IMR-90 (cell line): Measurements from ENCODE around the gene ZBTB8OS. TPM values are rescaled to one million over a fixed set of nuclear protein-coding genes. Genes with fewer than 3 reads are reported as not detected.
A peak's percentile ranks its signal among the peaks of the same experiment; 100 is the strongest.

ENCODE experiments used
- ATAC-seq: fragments of 200-7000 bp; cut with Tn5 transposase; 2 replicates; pipeline ENCODE4 v1.9.1; 2020; ENCODE audit warnings: low read depth, mild to moderate bottlenecking, moderate library complexity
- BruUV-seq: library from RNA; stranded (reverse); fragments of 400-500 nt; replicated peaks from 2 replicates; lab custom pipeline; 2021; lab: Mats Ljungman, UMichigan
- CTCF ChIA-PET: fragments of 300-600 bp; formaldehyde crosslinking; extraction: SDS; loops from one replicate; lab custom pipeline; 2021; ENCODE audit warnings: antibody characterized with exemption; lab: Yijun Ruan, JAX
- POLR2A ChIA-PET: fragments of 300-600 bp; sonication (Branson Sonifier 250); formaldehyde crosslinking; loops from one replicate; lab custom pipeline; 2022; ENCODE audit warnings: antibody characterized with exemption; ENCODE audit not compliant: unreplicated experiment; lab: Charles Lee
- DNase-seq: peaks from one replicate; pipeline ENCODE4 v3.0.0; 2013
- H2AFZ ChIP-seq: replicated peaks from 2 replicates; pipeline ENCODE3; 2013; ENCODE audit warnings: low read length, mild to moderate bottlenecking; ENCODE audit not compliant: poor library complexity
- H2AK5ac ChIP-seq: 2 replicates; pipeline ENCODE4 v1.6.1; 2013; ENCODE audit warnings: low read depth, low read length, inconsistent platforms
- H2AK9ac ChIP-seq: replicated peaks from 2 replicates; pipeline ENCODE3; 2013; ENCODE audit warnings: mild to moderate bottlenecking, low read depth, low read length, moderate library complexity; ENCODE audit not compliant: poor library complexity
- H2BK120ac ChIP-seq: 2 replicates; pipeline ENCODE4 v1.6.1; 2013; ENCODE audit warnings: low read depth, low read length, inconsistent platforms
- H2BK15ac ChIP-seq: 3 replicates; pipeline ENCODE4 v1.6.1; 2013; ENCODE audit warnings: low read depth, low read length, inconsistent platforms
- H2BK20ac ChIP-seq: 2 replicates; pipeline ENCODE4 v1.6.1; 2013; ENCODE audit warnings: low read depth, mild to moderate bottlenecking, inconsistent platforms, low read length, moderate library complexity
- H2BK5ac ChIP-seq: 2 replicates; pipeline ENCODE4 v1.6.1; 2013; ENCODE audit warnings: mild to moderate bottlenecking, low read depth, low read length, inconsistent platforms; ENCODE audit not compliant: poor library complexity, severe bottlenecking
- H3K14ac ChIP-seq: replicated peaks from 2 replicates; pipeline ENCODE4 v1.6.1; 2013; ENCODE audit warnings: low read depth, low read length, inconsistent platforms
- H3K18ac ChIP-seq: 2 replicates; pipeline ENCODE4 v1.6.1; 2013; ENCODE audit warnings: low read depth, low read length, control low read depth
- H3K23ac ChIP-seq: 2 replicates; pipeline ENCODE4 v1.6.1; 2013; ENCODE audit warnings: low read depth, low read length, inconsistent platforms
- H3K27ac ChIP-seq: 2 replicates; pipeline ENCODE4 v1.5.1; 2013; ENCODE audit warnings: mild to moderate bottlenecking, control low read depth, low read length; ENCODE audit not compliant: insufficient read depth
- H3K27me3 ChIP-seq: 2 replicates; pipeline ENCODE4 v1.6.1; 2013; ENCODE audit warnings: low read length; ENCODE audit not compliant: control insufficient read depth, insufficient read depth
- H3K36me3 ChIP-seq: 2 replicates; pipeline ENCODE4 v1.6.1; 2013; ENCODE audit warnings: low read length, mixed read lengths; ENCODE audit not compliant: control insufficient read depth, insufficient read depth
- H3K4ac ChIP-seq: 2 replicates; pipeline ENCODE4 v1.6.1; 2013; ENCODE audit warnings: low read depth, low read length, inconsistent platforms
- H3K4me1 ChIP-seq: 2 replicates; pipeline ENCODE4 v1.6.1; 2013; ENCODE audit warnings: low read length, mixed read lengths; ENCODE audit not compliant: control insufficient read depth, insufficient read depth
- H3K4me2 ChIP-seq: 2 replicates; pipeline ENCODE4 v1.6.1; 2013; ENCODE audit warnings: low read depth, mild to moderate bottlenecking, control low read depth, low read length, moderate library complexity
- H3K4me3 ChIP-seq: 2 replicates; pipeline ENCODE4 v1.5.1; 2013; ENCODE audit warnings: low read depth, mild to moderate bottlenecking, control low read depth, low read length, moderate library complexity; ENCODE audit not compliant: insufficient read depth
- H3K56ac ChIP-seq: 2 replicates; pipeline ENCODE4 v1.6.1; 2013; ENCODE audit warnings: low read length, inconsistent platforms; ENCODE audit not compliant: insufficient read depth; ENCODE audit errors: extremely low read depth
- H3K79me1 ChIP-seq, 2 experiments: 2 replicates each; pipeline ENCODE4 v1.6.1; 2013; ENCODE audit warnings: low read length in 2 of 2, inconsistent platforms in 1 of 2, low read depth in 1 of 2
- H3K9ac ChIP-seq: 2 replicates; pipeline ENCODE4 v1.6.1; 2013; ENCODE audit warnings: low read depth, low read length, control low read depth
- H3K9me1 ChIP-seq: 2 replicates; pipeline ENCODE4 v1.6.1; 2013; ENCODE audit warnings: low read length, inconsistent platforms; ENCODE audit not compliant: insufficient read depth
- H3K9me3 ChIP-seq: 2 replicates; pipeline ENCODE4 v1.6.1; 2013; ENCODE audit warnings: low read length; ENCODE audit not compliant: control insufficient read depth, insufficient read depth
- H4K20me1 ChIP-seq: 2 replicates; pipeline ENCODE4 v1.6.1; 2013; ENCODE audit warnings: low read length, inconsistent platforms; ENCODE audit not compliant: insufficient read depth
- H4K5ac ChIP-seq: 2 replicates; pipeline ENCODE4 v1.6.1; 2013; ENCODE audit warnings: mild to moderate bottlenecking, low read depth, low read length, control low read depth
- H4K8ac ChIP-seq, 2 experiments: 2 replicates each; pipeline ENCODE4 v1.6.1; 2013; ENCODE audit warnings: low read depth in 2 of 2, low read length in 2 of 2, control low read depth in 1 of 2, inconsistent platforms in 1 of 2
- H4K91ac ChIP-seq: 2 replicates; pipeline ENCODE4 v1.6.1; 2013; ENCODE audit warnings: low read depth, low read length, inconsistent platforms; ENCODE audit not compliant: insufficient read depth
- CTCF ChIP-seq: conservative IDR thresholded peaks from 2 replicates; pipeline ENCODE4 v1.5.1; 2012; ENCODE audit warnings: mild to moderate bottlenecking, low read depth, low read length, improper control_type of control experiment
- FOS ChIP-seq: fragments of 150-350 bp; IDR thresholded peaks from 2 replicates; pipeline ENCODE4 v1.6.1; 2016; ENCODE audit warnings: low read depth, low read length
- MAFK ChIP-seq: IDR thresholded peaks from 2 replicates; pipeline ENCODE4 v1.6.1; 2012; ENCODE audit warnings: low read depth, low read length, improper control_type of control experiment
- NFE2L2 ChIP-seq: fragments of 150-350 bp; IDR thresholded peaks from 2 replicates; pipeline ENCODE4 v1.6.1; 2016; ENCODE audit warnings: low read depth, mild to moderate bottlenecking, low read length
- POLR2A ChIP-seq: IDR thresholded peaks from 2 replicates; pipeline ENCODE4 v1.6.1; 2012; ENCODE audit warnings: mild to moderate bottlenecking, low read depth, low read length
- RAD21 ChIP-seq: IDR thresholded peaks from 2 replicates; pipeline ENCODE4 v1.6.1; 2012; ENCODE audit warnings: low read length, improper control_type of control experiment
- RCOR1 ChIP-seq: IDR thresholded peaks from 2 replicates; pipeline ENCODE4 v1.6.1; 2012; ENCODE audit warnings: mild to moderate bottlenecking, low read length, improper control_type of control experiment; ENCODE audit not compliant: insufficient replicate concordance
- SMC3 ChIP-seq: fragments of 150-350 bp; IDR thresholded peaks from 2 replicates; pipeline ENCODE4 v1.6.1; 2016; ENCODE audit warnings: low read depth, mild to moderate bottlenecking, antibody characterized with exemption, low read length, moderate library complexity
- WGBS, 2 experiments: methylation state at CpG; one replicate each; pipeline versions ENCODE4 v1.1.5 to v1.1.7; 2013; ENCODE audit warnings: missing lambda C conversion rate in 2 of 2; ENCODE audit not compliant: insufficient read length in 1 of 2; ENCODE audit errors: extremely low coverage in 2 of 2; 5-methylcytosine and 5-hydroxymethylcytosine counted together
- dilution Hi-C: fragments of 300-500 bp; cut with HindIII; formaldehyde crosslinking; loops from one replicate; pipeline ENCODE4 v1.14.3; 2018; ENCODE audit warnings: low sequenced_read_pairs; ENCODE audit not compliant: unreplicated experiment
- in situ Hi-C: fragments of 300-500 bp; cut with MboI; formaldehyde crosslinking; loops from 3 replicates; pipeline ENCODE4 v1.14.3; 2019; ENCODE audit warnings: low sequenced_read_pairs, inconsistent platforms, mixed read lengths
- intact Hi-C: fragments of 100-400 bp; cut with micrococcal nuclease; formaldehyde crosslinking; loops from 2 replicates; pipeline ENCODE4 v1.10.0; 2022
- polyA plus RNA-seq, 3 experiments: library from polyadenylated mRNA; depleted of rRNA; stranded (reverse); fragments of >200 nt; gene quantifications; 2 replicates each; pipeline ENCODE4 v1.2.3, GENCODE V29; 2012; ENCODE audit warnings: low replicate concordance in 1 of 3
- total RNA-seq: library from RNA; depleted of rRNA; stranded (reverse); fragments of >200 nt; gene quantifications from 2 replicates; pipeline ENCODE4 v1.2.3, GENCODE V29; 2012

ZBTB8OS gene
- total and polyA plus RNA-seq, 2 of the 4 experiments (the other 2 are of a cell fraction) = 31.0 to 43.5 TPM

GRCh38 chr1:32639489-32640075 lies 10.8 kb downstream of the ZBTB8OS start:
- no peak for TF ChIP-seq RCOR1
- TF ChIP-seq MAFK = no peak
- no peak for TF ChIP-seq NFE2L2
- no peak for TF ChIP-seq FOS
- TF ChIP-seq CTCF = no peak
- no peak for TF ChIP-seq RAD21
- TF ChIP-seq POLR2A = no peak
- no peak for TF ChIP-seq SMC3
- dilution Hi-C loops (no loop called here), intact Hi-C loops (no loop called here), in situ Hi-C loops (no loop called here)
- H2AK9ac ChIP-seq = no peak overlapping the region
- H3K4me2 ChIP-seq = no peak overlapping the region
- no peak overlapping the region for H3K18ac ChIP-seq
- no peak overlapping the region for H4K5ac ChIP-seq
- H3K9ac ChIP-seq = no peak overlapping the region
- H3K4ac ChIP-seq = no peak overlapping the region
- H4K8ac ChIP-seq = peak overlapping the region in 1 of 2 experiments; percentile 17; a peak in 1 of 4 replicates
- peaks cover 19 to 46% of the 10 kb centered on the region in 2 experiments for H3K79me1 ChIP-seq
- no peak overlapping the region for H3K23ac ChIP-seq
- peak; percentile 87 for ATAC-seq
- no peak overlapping the region for H3K56ac ChIP-seq
- peak; percentile 25 for DNase-seq
- H2BK120ac ChIP-seq = no peak overlapping the region
- peaks cover under 1% of the 10 kb centered on the region for H4K20me1 ChIP-seq
- H3K14ac ChIP-seq = 0 out of 2 replicates have a peak overlapping the region, but pooled peaks have one; percentile 7
- peaks cover 8% of the 10 kb centered on the region for H3K9me1 ChIP-seq
- no peak overlapping the region for H2BK15ac ChIP-seq
- H3K27ac ChIP-seq = peak overlapping the region; percentile 20; the same call in 1 of the 2 replicates
- H2AFZ ChIP-seq = no peak overlapping the region
- peaks cover 7% of the 10 kb centered on the region for H3K36me3 ChIP-seq
- ChIA-PET POLR2A (no interaction called here), CTCF (interaction anchor here (0.8 kb wide), 1 partner anchor 191 kb away, joined by 3 read pairs; no protein-coding TSS in a partner anchor)
- no CpG with 5 or more reads among the region's 1 CpG for WGBS, 2 experiments
- BruUV-seq = no TSS peak
- no peak overlapping the region for H2AK5ac ChIP-seq
- H2BK20ac ChIP-seq = no peak overlapping the region
- no peak overlapping the region for H4K91ac ChIP-seq
- no peak overlapping the region for H3K4me3 ChIP-seq
- no peaks in the 10 kb centered on the region for H3K9me3 ChIP-seq
- H3K4me1 ChIP-seq = no peaks in the 10 kb centered on the region
- no peaks in the 10 kb centered on the region for H3K27me3 ChIP-seq
- peak overlapping the region; percentile 10 for H2BK5ac ChIP-seq
